Liver (tissue), 3 donors: ENCODE data around the gene KLK3.

Source experiments
- CTCF ChIP-seq: fragments of 150-350 bp; IDR thresholded peaks from 2 replicates; pipeline ENCODE4 v1.5.1; 2017; ENCODE audit warnings: improper control_type of control experiment, low read depth, low read length; ENCODE audit not compliant: missing input control
- GABPA ChIP-seq, 2 donors: IDR thresholded peaks in 1 of 2; conservative IDR thresholded peaks in 1 of 2; 2 replicates each; pipeline ENCODE4 v1.6.1; 2016; ENCODE audit warnings: antibody characterized with exemption in 2 of 2, mild to moderate bottlenecking in 1 of 2, moderate library complexity in 1 of 2
- JUND ChIP-seq, 2 donors: IDR thresholded peaks; 2 replicates each; pipeline ENCODE4 v1.6.1; 2016; ENCODE audit warnings: antibody characterized with exemption in 2 of 2
- RAD21 ChIP-seq, 2 donors: IDR thresholded peaks; 2 replicates each; pipeline ENCODE4 v1.6.1; 2016; ENCODE audit warnings: antibody characterized with exemption in 2 of 2, mild to moderate bottlenecking in 2 of 2
- REST ChIP-seq: IDR thresholded peaks from 2 replicates; pipeline ENCODE4 v1.6.1; 2016; ENCODE audit warnings: antibody characterized with exemption, mild to moderate bottlenecking
- TAF1 ChIP-seq: conservative IDR thresholded peaks from 2 replicates; pipeline ENCODE4 v1.6.1; 2016; ENCODE audit warnings: antibody characterized with exemption, mild to moderate bottlenecking
- YY1 ChIP-seq: IDR thresholded peaks from 2 replicates; pipeline ENCODE4 v1.6.1; 2016; ENCODE audit warnings: antibody characterized with exemption, mild to moderate bottlenecking
- donor health status: healthy.
- donor health status: healthy.

- TF ChIP-seq JUND (IDR thresholded peaks at IDR 0.05) (no peak), CTCF (no peak), RAD21 (IDR thresholded peaks at IDR 0.05) (no peak), GABPA (IDR thresholded peaks at IDR 0.05 in 1 of 2, conservative IDR thresholded peaks at IDR 0.05 in 1 of 2) (no peak), YY1 (no peak), REST (no peak), TAF1 (no peak)
Observed at GRCh38 chr19:50882188-50882587, 27.5 kb downstream of the KLK3 start.
